ENCODE results near the gene TLE4. TPM values are rescaled to one million over a fixed set of nuclear protein-coding genes. Genes with fewer than 3 reads are reported as not detected.

Gene TLE4
- total and polyA plus RNA-seq, 2 donors (not counting 1 experiment from before 2014, with no cell fraction given), result 13.5 to 35.0 TPM

- Histone ChIP-seq H3K4me2 (ENCODE audit: extremely low read depth, insufficient read depth, low read length) (no peak overlapping the region), H3K27me3 (ENCODE audit: control insufficient read depth, insufficient read depth, low read length) (no peaks in the 10 kb centered on the region), H3K9ac (ENCODE audit: insufficient read depth, low read length) (no peak overlapping the region), H3K36me3 (ENCODE audit: control insufficient read depth, insufficient read depth, low read length) (no peaks in the 10 kb centered on the region), H4K20me1 (ENCODE audit: control insufficient read depth, extremely low read depth, insufficient read depth, low read length) (no peaks in the 10 kb centered on the region), H3K27ac (ENCODE audit: insufficient read depth, low read length) (no peak overlapping the region), H2AFZ (ENCODE audit: low read length) (no peak overlapping the region), H3K4me1 (ENCODE audit: control insufficient read depth, extremely low read depth, insufficient read depth, low read length) (no peaks in the 10 kb centered on the region), H3K9me3 (ENCODE audit: control insufficient read depth, insufficient read depth, low read depth, low read length) (no peaks in the 10 kb centered on the region), H3K4me3 (replicated peaks in 1 of 4; ENCODE audit: control extremely low read depth in 1 of 4, insufficient read depth in 1 of 4, low read depth in 3 of 4, low read length in 4 of 4) (no peak overlapping the region), H3K79me2 (ENCODE audit: control insufficient read depth, insufficient read depth, low read length) (no peaks in the 10 kb centered on the region)
- TF ChIP-seq CTCF (conservative IDR thresholded peaks at IDR 0.05 in 1 of 2, IDR thresholded peaks at IDR 0.05 in 1 of 2; ENCODE audit: low read depth in 1 of 2, low read length in 2 of 2), result no peak
- TF ChIP-seq EZH2 (IDR thresholded peaks at IDR 0.05; ENCODE audit: low read length, missing control alignments), result no peak
- no peak for DNase-seq (ENCODE audit: low read depth in 2 of 2)
Observed at GRCh38 chr9:79526149-79526672, 45.6 kb upstream of the TLE4 start.

GRCh38 chr9:79535534-79535933 lies 36.2 kb upstream of the TLE4 start:
- no peak overlapping the region for H3K4me2 ChIP-seq (ENCODE audit: extremely low read depth, insufficient read depth, low read length)

GRCh38 chr9:79537838-79538237 lies 33.9 kb upstream of the TLE4 start:
- Histone ChIP-seq H4K20me1 (ENCODE audit: control insufficient read depth, extremely low read depth, insufficient read depth, low read length) (no peaks in the 10 kb centered on the region), H3K4me1 (ENCODE audit: control insufficient read depth, extremely low read depth, insufficient read depth, low read length) (no peaks in the 10 kb centered on the region), H3K36me3 (ENCODE audit: control insufficient read depth, insufficient read depth, low read length) (no peaks in the 10 kb centered on the region), H3K79me2 (ENCODE audit: control insufficient read depth, insufficient read depth, low read length) (no peaks in the 10 kb centered on the region), H2AFZ (ENCODE audit: low read length) (no peak overlapping the region), H3K4me2 (ENCODE audit: extremely low read depth, insufficient read depth, low read length) (no peak overlapping the region), H3K4me3 (replicated peaks in 1 of 4; ENCODE audit: control extremely low read depth in 1 of 4, insufficient read depth in 1 of 4, low read depth in 3 of 4, low read length in 4 of 4) (no peak overlapping the region), H3K9me3 (ENCODE audit: control insufficient read depth, insufficient read depth, low read depth, low read length) (no peaks in the 10 kb centered on the region), H3K27ac (ENCODE audit: insufficient read depth, low read length) (no peak overlapping the region), H3K27me3 (ENCODE audit: control insufficient read depth, insufficient read depth, low read length) (no peaks in the 10 kb centered on the region), H3K9ac (ENCODE audit: insufficient read depth, low read length) (no peak overlapping the region)
- no peak for DNase-seq (ENCODE audit: low read depth in 2 of 2)
- no peak for TF ChIP-seq CTCF (conservative IDR thresholded peaks at IDR 0.05 in 1 of 2, IDR thresholded peaks at IDR 0.05 in 1 of 2; ENCODE audit: low read depth in 1 of 2, low read length in 2 of 2)
- TF ChIP-seq EZH2 (IDR thresholded peaks at IDR 0.05; ENCODE audit: low read length, missing control alignments), result no peak

More at GRCh38 chr9:79535534-79535933, 36.2 kb upstream of the TLE4 start:
- Histone ChIP-seq H3K4me1 (ENCODE audit: control insufficient read depth, extremely low read depth, insufficient read depth, low read length) (no peaks in the 10 kb centered on the region), H3K27ac (ENCODE audit: insufficient read depth, low read length) (no peak overlapping the region), H3K9me3 (ENCODE audit: control insufficient read depth, insufficient read depth, low read depth, low read length) (no peaks in the 10 kb centered on the region), H3K9ac (ENCODE audit: insufficient read depth, low read length) (no peak overlapping the region), H3K27me3 (ENCODE audit: control insufficient read depth, insufficient read depth, low read length) (no peaks in the 10 kb centered on the region), H2AFZ (ENCODE audit: low read length) (no peak overlapping the region), H4K20me1 (ENCODE audit: control insufficient read depth, extremely low read depth, insufficient read depth, low read length) (no peaks in the 10 kb centered on the region), H3K36me3 (ENCODE audit: control insufficient read depth, insufficient read depth, low read length) (no peaks in the 10 kb centered on the region), H3K4me3 (replicated peaks in 1 of 4; ENCODE audit: control extremely low read depth in 1 of 4, insufficient read depth in 1 of 4, low read depth in 3 of 4, low read length in 4 of 4) (no peak overlapping the region), H3K79me2 (ENCODE audit: control insufficient read depth, insufficient read depth, low read length) (no peaks in the 10 kb centered on the region)
- TF ChIP-seq EZH2 (IDR thresholded peaks at IDR 0.05; ENCODE audit: low read length, missing control alignments), result no peak
- no peak for TF ChIP-seq CTCF (conservative IDR thresholded peaks at IDR 0.05 in 1 of 2, IDR thresholded peaks at IDR 0.05 in 1 of 2; ENCODE audit: low read depth in 1 of 2, low read length in 2 of 2)
- no peak for DNase-seq (ENCODE audit: low read depth in 2 of 2)
